Measurements from ENCODE around the gene SPATA33.
"Not testable (repeated sequence)": the region's sequence is repeated elsewhere in the genome, so short reads cannot be mapped to it uniquely, and the experiment has no call there.

The SPATA33 gene

GRCh38 chr16:89621136-89621697 is 36.4 kb upstream of the SPATA33 start:
- no peak for DNase-seq (ENCODE audit: extremely low read depth, low read depth)
- TF ChIP-seq CTCF (IDR thresholded peaks at IDR 0.05; ENCODE audit: low read depth, low read length): no peak

GRCh38 chr16:89621698-89622409 is 35.8 kb upstream of the SPATA33 start:
- TF ChIP-seq CTCF (IDR thresholded peaks at IDR 0.05; ENCODE audit: low read depth, low read length): no peak
- no peak for DNase-seq (ENCODE audit: extremely low read depth, low read depth)

GRCh38 chr16:89623511-89624261 is 34.0 kb upstream of the SPATA33 start:
- no peak for TF ChIP-seq CTCF (IDR thresholded peaks at IDR 0.05; ENCODE audit: low read depth, low read length)
- no peak for DNase-seq (ENCODE audit: extremely low read depth, low read depth)

GRCh38 chr16:89624777-89625761 is 32.6 kb upstream of the SPATA33 start:
- no peak for DNase-seq (ENCODE audit: extremely low read depth, low read depth)
- no peak for TF ChIP-seq CTCF (IDR thresholded peaks at IDR 0.05; ENCODE audit: low read depth, low read length)

GRCh38 chr16:89629827-89630610 is 27.6 kb upstream of the SPATA33 start:
- DNase-seq (ENCODE audit: extremely low read depth, low read depth): no peak
- TF ChIP-seq CTCF (IDR thresholded peaks at IDR 0.05; ENCODE audit: low read depth, low read length): no peak

GRCh38 chr16:89633064-89633631 is 24.5 kb upstream of the SPATA33 start:
- peak; percentile 51 for DNase-seq (ENCODE audit: extremely low read depth, low read depth)
- no peak for TF ChIP-seq CTCF (IDR thresholded peaks at IDR 0.05; ENCODE audit: low read depth, low read length)

GRCh38 chr16:89634463-89635385 is 22.9 kb upstream of the SPATA33 start:
- DNase-seq (ENCODE audit: extremely low read depth, low read depth): not testable (repeated sequence)

Measured in AG09319 (cell line).